ENCODE data around the gene NPR1.

- TF ChIP-seq CTCF (IDR thresholded peaks at IDR 0.05 in 4 of 5, conservative IDR thresholded peaks at IDR 0.05 in 1 of 5) (no peak), POLR2A (IDR thresholded peaks at IDR 0.05) (no peak)
These were observed 56.1 kb downstream of the NPR1 start for GRCh38 chr1:153734396-153735089.

Measured in gastrocnemius medialis (tissue), 4 donors.